WTC11 (cell line): ENCODE results near the gene TULP1. TPM values are rescaled to one million over a fixed set of nuclear protein-coding genes. Genes with fewer than 3 reads are reported as not detected.

Experiments
- ATAC-seq: fragments of 200-7000 bp; cut with Tn5 transposase; 2 replicates; pipeline ENCODE4 v1.10.0; 2021; ENCODE audit warnings: mild to moderate bottlenecking, moderate library complexity
- CTCF ChIA-PET: fragments of 300-600 bp; sonication (Branson Sonifier 250); formaldehyde crosslinking; loops from one replicate; lab custom pipeline; 2021; ENCODE audit warnings: antibody characterized with exemption; lab: Charles Lee
- POLR2A ChIA-PET: fragments of 350-600 bp; sonication (Branson Sonifier 250); formaldehyde crosslinking; loops from one replicate; lab custom pipeline; 2021; ENCODE audit warnings: antibody characterized with exemption; lab: Charles Lee
- DNase-seq: peaks from one replicate; pipeline ENCODE4 v3.0.0; 2021; ENCODE audit warnings: low spot score
- H3K27ac Mint-ChIP-seq: 2 replicates; pipeline ENCODE4 v1.8.0; 2021; ENCODE audit warnings: mixed read lengths
- H3K27me3 Mint-ChIP-seq: 2 replicates; pipeline ENCODE4 v1.8.0; 2021; ENCODE audit warnings: low read depth, mild to moderate bottlenecking, moderate library complexity, mixed read lengths
- H3K36me3 Mint-ChIP-seq: 2 replicates; pipeline ENCODE4 v1.8.0; 2021; ENCODE audit warnings: mixed read lengths
- H3K4me1 Mint-ChIP-seq: 2 replicates; pipeline ENCODE4 v1.8.0; 2022; ENCODE audit warnings: mixed read lengths
- H3K4me3 Mint-ChIP-seq: 2 replicates; pipeline ENCODE4 v1.8.0; 2021; ENCODE audit warnings: mild to moderate bottlenecking, moderate library complexity, mixed read lengths
- H3K9me3 Mint-ChIP-seq: 2 replicates; pipeline ENCODE4 v1.8.0; 2021; ENCODE audit warnings: mixed read lengths
- ATF1 ChIP-seq: sonication (generic); formaldehyde crosslinking; IDR thresholded peaks from 2 replicates; pipeline ENCODE4 v1.8.1; 2023; ENCODE audit warnings: mild to moderate bottlenecking, moderate library complexity, missing genetic modification reagents
- CREB1 ChIP-seq: sonication (generic); formaldehyde crosslinking; IDR thresholded peaks from 2 replicates; pipeline ENCODE4 v1.8.0; 2023; ENCODE audit warnings: mild to moderate bottlenecking, missing genetic modification reagents
- FOXK1 ChIP-seq: sonication (generic); formaldehyde crosslinking; IDR thresholded peaks from 2 replicates; pipeline ENCODE4 v1.8.0; 2022; ENCODE audit warnings: mild to moderate bottlenecking, moderate library complexity, missing genetic modification reagents
- JAZF1 ChIP-seq: fragments of 250-450 bp; sonication (Bioruptor Pico); IDR thresholded peaks from 2 replicates; pipeline ENCODE4 v1.9.0; 2021; ENCODE audit warnings: moderate library complexity, mild to moderate bottlenecking, inconsistent platforms
- JUN ChIP-seq: sonication (generic); formaldehyde crosslinking; IDR thresholded peaks from 2 replicates; pipeline ENCODE4 v1.8.0; 2023; ENCODE audit warnings: mild to moderate bottlenecking, missing genetic modification reagents
- MXD4 ChIP-seq: fragments of 250-450 bp; sonication (Bioruptor Pico); IDR thresholded peaks from 2 replicates; pipeline ENCODE4 v1.8.0; 2021; ENCODE audit warnings: mild to moderate bottlenecking, moderate library complexity, borderline replicate concordance
- MYBL2 ChIP-seq: sonication (generic); formaldehyde crosslinking; IDR thresholded peaks from 2 replicates; pipeline ENCODE4 v1.8.1; 2023; ENCODE audit warnings: mild to moderate bottlenecking, moderate library complexity, missing genetic modification reagents
- NFE2L1 ChIP-seq: sonication (generic); formaldehyde crosslinking; IDR thresholded peaks from 2 replicates; pipeline ENCODE4 v1.8.1; 2023; ENCODE audit warnings: missing genetic modification reagents
- NR1H2 ChIP-seq: sonication (generic); formaldehyde crosslinking; IDR thresholded peaks from 2 replicates; pipeline ENCODE4 v1.9.0; 2021; ENCODE audit warnings: mild to moderate bottlenecking, moderate library complexity, missing genetic modification reagents
- NR3C1 ChIP-seq: sonication (generic); formaldehyde crosslinking; conservative IDR thresholded peaks from 2 replicates; pipeline ENCODE4 v1.8.1; 2023; ENCODE audit warnings: low read depth, mild to moderate bottlenecking, missing genetic modification reagents
- RELA ChIP-seq: sonication (generic); formaldehyde crosslinking; IDR thresholded peaks from 2 replicates; pipeline ENCODE4 v1.8.1; 2022; ENCODE audit warnings: missing genetic modification reagents, mild to moderate bottlenecking, borderline replicate concordance
- SOX15 ChIP-seq: fragments of 250-450 bp; sonication (Bioruptor Pico); IDR thresholded peaks from 2 replicates; pipeline ENCODE4 v1.9.0; 2021; ENCODE audit warnings: mild to moderate bottlenecking
- ZBTB21 ChIP-seq: sonication (generic); formaldehyde crosslinking; IDR thresholded peaks from 2 replicates; pipeline ENCODE4 v1.8.1; 2023; ENCODE audit warnings: mild to moderate bottlenecking, missing genetic modification reagents, borderline replicate concordance
- ZNF232 ChIP-seq: sonication (generic); formaldehyde crosslinking; IDR thresholded peaks from 2 replicates; pipeline ENCODE4 v1.8.0; 2022; ENCODE audit warnings: mild to moderate bottlenecking, missing genetic modification reagents
- ZNF416 ChIP-seq: fragments of 250-450 bp; sonication (Bioruptor Pico); IDR thresholded peaks from 2 replicates; pipeline ENCODE4 v1.9.0; 2021; ENCODE audit warnings: mild to moderate bottlenecking, inconsistent platforms
- ZNF671 ChIP-seq: fragments of 250-450 bp; sonication (Bioruptor Pico); IDR thresholded peaks from 2 replicates; pipeline ENCODE4 v1.8.0; 2021; ENCODE audit warnings: mild to moderate bottlenecking
- total RNA-seq: library from RNA; stranded (reverse); gene quantifications from 3 replicates; pipeline ENCODE4 v1.2.3, GENCODE V29; 2021
- TF ChIP-seq, protein P1 (sequence below): sonication (generic); formaldehyde crosslinking; IDR thresholded peaks from 2 replicates; pipeline ENCODE4 v1.8.1; 2023; ENCODE audit warnings: mild to moderate bottlenecking, missing genetic modification reagents, borderline replicate concordance
- TF ChIP-seq, protein P2 (sequence below): fragments of 250-450 bp; sonication (Bioruptor Pico); IDR thresholded peaks from 2 replicates; pipeline ENCODE4 v1.8.0; 2021; ENCODE audit warnings: mild to moderate bottlenecking
- TF ChIP-seq, protein P3 (sequence below): sonication (generic); formaldehyde crosslinking; IDR thresholded peaks from 2 replicates; pipeline ENCODE4 v1.8.1; 2022; ENCODE audit warnings: mild to moderate bottlenecking, moderate library complexity, missing genetic modification reagents
- TF ChIP-seq, protein P4 (sequence below): fragments of 250-450 bp; sonication (Bioruptor Pico); IDR thresholded peaks from 2 replicates; pipeline ENCODE4 v2.1.2; 2022; ENCODE audit warnings: mild to moderate bottlenecking, moderate library complexity
- TF ChIP-seq, protein P5 (sequence below): fragments of 250-450 bp; sonication (Bioruptor Pico); IDR thresholded peaks from 2 replicates; pipeline ENCODE4 v1.9.0; 2021; ENCODE audit warnings: mild to moderate bottlenecking
- TF ChIP-seq, protein P6 (sequence below): sonication (generic); formaldehyde crosslinking; IDR thresholded peaks from 2 replicates; pipeline ENCODE4 v1.8.1; 2023; ENCODE audit warnings: mild to moderate bottlenecking, missing genetic modification reagents

Gene TULP1
- total RNA-seq, 1 experiment from 2014 or later: 2.9 TPM

DNA sequence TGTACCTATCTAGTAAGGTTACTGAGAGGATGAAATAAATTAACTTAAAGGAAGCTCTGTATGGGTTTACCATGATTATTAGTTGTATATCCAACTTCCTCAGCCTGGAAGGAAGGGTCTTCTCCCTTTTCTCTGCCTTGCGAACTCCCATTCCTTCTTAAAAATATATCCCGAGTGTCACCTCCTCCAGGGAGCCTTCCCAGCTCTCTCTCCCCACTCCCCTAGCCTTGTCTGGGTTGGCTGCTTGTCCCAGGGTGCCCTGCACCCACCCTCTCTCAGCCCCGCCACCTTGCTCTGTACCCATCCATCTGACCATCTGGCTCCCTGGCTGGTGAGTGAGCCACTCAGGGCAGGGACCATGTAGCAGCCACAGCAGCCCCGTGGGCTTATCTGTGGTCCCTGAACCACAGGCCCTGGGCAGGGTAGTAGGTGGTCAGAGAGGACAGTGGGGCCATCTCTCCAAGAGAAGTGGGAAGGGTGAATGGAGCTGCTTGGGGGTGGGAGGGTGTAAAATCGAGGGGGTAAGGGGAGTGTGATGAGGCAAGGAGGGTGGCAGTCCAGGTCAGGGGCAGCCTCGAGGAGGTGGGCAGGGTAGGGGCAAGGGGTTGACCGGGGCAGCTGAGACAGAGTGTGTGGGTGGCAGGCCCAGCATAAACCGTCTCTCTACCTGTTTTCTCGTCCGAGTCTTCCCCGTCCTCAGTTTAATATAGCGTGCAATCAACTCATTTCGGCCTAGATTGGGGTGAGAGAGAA lies 28.6 kb downstream of the TULP1 start (continued):
- TF ChIP-seq ZNF232 (CRISPR knock-in tag) (no peak), NFE2L1 (CRISPR knock-in tag) (no peak), MYBL2 (no peak)
- TF ChIP-seq, protein P1, sequence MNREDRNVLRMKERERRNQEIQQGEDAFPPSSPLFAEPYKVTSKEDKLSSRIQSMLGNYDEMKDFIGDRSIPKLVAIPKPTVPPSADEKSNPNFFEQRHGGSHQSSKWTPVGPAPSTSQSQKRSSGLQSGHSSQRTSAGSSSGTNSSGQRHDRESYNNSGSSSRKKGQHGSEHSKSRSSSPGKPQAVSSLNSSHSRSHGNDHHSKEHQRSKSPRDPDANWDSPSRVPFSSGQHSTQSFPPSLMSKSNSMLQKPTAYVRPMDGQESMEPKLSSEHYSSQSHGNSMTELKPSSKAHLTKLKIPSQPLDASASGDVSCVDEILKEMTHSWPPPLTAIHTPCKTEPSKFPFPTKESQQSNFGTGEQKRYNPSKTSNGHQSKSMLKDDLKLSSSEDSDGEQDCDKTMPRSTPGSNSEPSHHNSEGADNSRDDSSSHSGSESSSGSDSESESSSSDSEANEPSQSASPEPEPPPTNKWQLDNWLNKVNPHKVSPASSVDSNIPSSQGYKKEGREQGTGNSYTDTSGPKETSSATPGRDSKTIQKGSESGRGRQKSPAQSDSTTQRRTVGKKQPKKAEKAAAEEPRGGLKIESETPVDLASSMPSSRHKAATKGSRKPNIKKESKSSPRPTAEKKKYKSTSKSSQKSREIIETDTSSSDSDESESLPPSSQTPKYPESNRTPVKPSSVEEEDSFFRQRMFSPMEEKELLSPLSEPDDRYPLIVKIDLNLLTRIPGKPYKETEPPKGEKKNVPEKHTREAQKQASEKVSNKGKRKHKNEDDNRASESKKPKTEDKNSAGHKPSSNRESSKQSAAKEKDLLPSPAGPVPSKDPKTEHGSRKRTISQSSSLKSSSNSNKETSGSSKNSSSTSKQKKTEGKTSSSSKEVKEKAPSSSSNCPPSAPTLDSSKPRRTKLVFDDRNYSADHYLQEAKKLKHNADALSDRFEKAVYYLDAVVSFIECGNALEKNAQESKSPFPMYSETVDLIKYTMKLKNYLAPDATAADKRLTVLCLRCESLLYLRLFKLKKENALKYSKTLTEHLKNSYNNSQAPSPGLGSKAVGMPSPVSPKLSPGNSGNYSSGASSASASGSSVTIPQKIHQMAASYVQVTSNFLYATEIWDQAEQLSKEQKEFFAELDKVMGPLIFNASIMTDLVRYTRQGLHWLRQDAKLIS: no peak

DNA sequence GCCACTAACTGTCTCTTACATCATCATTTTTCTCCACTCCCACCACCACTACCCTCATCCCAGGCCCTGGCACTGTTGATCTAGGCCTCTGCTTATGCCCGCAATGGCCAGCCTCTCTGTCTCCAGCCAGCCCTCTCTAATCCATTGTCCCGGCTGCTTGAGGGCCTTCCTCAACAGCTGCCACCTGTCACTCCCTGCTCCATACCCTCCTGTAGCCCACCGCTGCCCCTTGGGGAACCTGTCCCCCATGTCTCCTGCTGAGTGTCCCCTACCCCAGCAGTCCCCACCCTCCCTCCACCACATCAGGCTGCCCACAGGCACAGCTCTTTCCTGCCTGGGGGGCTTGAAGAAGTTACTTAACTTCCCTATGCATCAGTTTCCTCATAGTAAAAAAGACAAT lies 29.2 kb downstream of the TULP1 start:
- ATAC-seq (no peak), DNase-seq (no peak)
- Mint-ChIP-seq H3K27ac (peak overlapping the region; percentile 63; the same call in 1 of the 2 replicates), H3K36me3 (peaks cover 9% of the 10 kb centered on the region), H3K4me3 (no peak overlapping the region), H3K27me3 (no peaks in the 10 kb centered on the region), H3K4me1 (peaks cover 33% of the 10 kb centered on the region), H3K9me3 (no peaks in the 10 kb centered on the region)
- no peak for TF ChIP-seq NR3C1 (CRISPR knock-in tag)
- TF ChIP-seq RELA: no peak
- TF ChIP-seq, protein P2, sequence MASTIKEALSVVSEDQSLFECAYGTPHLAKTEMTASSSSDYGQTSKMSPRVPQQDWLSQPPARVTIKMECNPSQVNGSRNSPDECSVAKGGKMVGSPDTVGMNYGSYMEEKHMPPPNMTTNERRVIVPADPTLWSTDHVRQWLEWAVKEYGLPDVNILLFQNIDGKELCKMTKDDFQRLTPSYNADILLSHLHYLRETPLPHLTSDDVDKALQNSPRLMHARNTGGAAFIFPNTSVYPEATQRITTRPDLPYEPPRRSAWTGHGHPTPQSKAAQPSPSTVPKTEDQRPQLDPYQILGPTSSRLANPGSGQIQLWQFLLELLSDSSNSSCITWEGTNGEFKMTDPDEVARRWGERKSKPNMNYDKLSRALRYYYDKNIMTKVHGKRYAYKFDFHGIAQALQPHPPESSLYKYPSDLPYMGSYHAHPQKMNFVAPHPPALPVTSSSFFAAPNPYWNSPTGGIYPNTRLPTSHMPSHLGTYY (CRISPR knock-in tag): no peak
- no peak for TF ChIP-seq SOX15
- no peak for TF ChIP-seq MXD4
- no peak for TF ChIP-seq JUN (CRISPR knock-in tag)
- TF ChIP-seq ZNF416 (CRISPR knock-in tag): no peak
- TF ChIP-seq NR1H2 (CRISPR knock-in tag): no peak
- TF ChIP-seq ZBTB21 (CRISPR knock-in tag): no peak
- TF ChIP-seq, protein P3, sequence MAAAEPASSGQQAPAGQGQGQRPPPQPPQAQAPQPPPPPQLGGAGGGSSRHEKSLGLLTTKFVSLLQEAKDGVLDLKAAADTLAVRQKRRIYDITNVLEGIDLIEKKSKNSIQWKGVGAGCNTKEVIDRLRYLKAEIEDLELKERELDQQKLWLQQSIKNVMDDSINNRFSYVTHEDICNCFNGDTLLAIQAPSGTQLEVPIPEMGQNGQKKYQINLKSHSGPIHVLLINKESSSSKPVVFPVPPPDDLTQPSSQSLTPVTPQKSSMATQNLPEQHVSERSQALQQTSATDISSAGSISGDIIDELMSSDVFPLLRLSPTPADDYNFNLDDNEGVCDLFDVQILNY (CRISPR knock-in tag): no peak
- no peak for TF ChIP-seq JAZF1 (CRISPR knock-in tag)
- TF ChIP-seq ATF1: no peak
- TF ChIP-seq CREB1 (CRISPR knock-in tag): no peak
- TF ChIP-seq ZNF671 (CRISPR knock-in tag): no peak
- ChIA-PET CTCF (interaction anchor here (0.5 to 1.5 kb wide), 2 partner anchors 33 to 39 kb away, joined by 3 read pairs; no protein-coding TSS in a partner anchor), POLR2A (interaction anchor here (5.6 kb wide), 1 partner anchor 10 kb away, joined by 54 read pairs; no protein-coding TSS in a partner anchor)

DNA sequence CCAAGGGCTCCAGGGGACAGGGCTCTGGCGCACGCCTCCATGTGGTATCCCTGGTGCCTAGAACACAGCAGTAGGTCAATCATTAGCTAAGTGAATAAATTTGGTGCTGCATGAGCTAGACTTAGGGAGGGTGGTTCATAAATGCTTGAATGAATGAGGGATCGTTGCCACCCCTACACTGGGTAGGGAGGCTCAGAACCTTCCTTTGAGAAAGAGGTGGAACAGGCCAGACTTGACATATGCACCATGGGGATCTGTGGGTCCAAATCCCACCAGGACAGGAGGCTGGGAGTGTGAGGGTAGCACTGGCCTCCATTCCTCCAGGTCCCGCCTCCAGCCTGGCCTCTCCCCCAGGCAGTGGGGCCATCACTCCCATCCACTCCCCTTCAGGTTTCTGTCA lies 29.6 kb downstream of the TULP1 start:
- H3K4me1 Mint-ChIP-seq: peaks cover 29% of the 10 kb centered on the region
- no peak overlapping the region for H3K4me3 Mint-ChIP-seq
- H3K27me3 Mint-ChIP-seq: no peaks in the 10 kb centered on the region
- peaks cover 13% of the 10 kb centered on the region for H3K36me3 Mint-ChIP-seq
- no peaks in the 10 kb centered on the region for H3K9me3 Mint-ChIP-seq
- CTCF ChIA-PET: interaction anchor here (0.5 to 1.5 kb wide), 2 partner anchors 33 to 39 kb away, joined by 3 read pairs; no protein-coding TSS in a partner anchor
- no peak for DNase-seq
- peak overlapping the region; percentile 70 for H3K27ac Mint-ChIP-seq
- POLR2A ChIA-PET: interaction anchor here (5.6 kb wide), 1 partner anchor 10 kb away, joined by 54 read pairs; no protein-coding TSS in a partner anchor
- no peak for ATAC-seq
- no peak for TF ChIP-seq FOXK1 (CRISPR knock-in tag)
- TF ChIP-seq, protein P4, sequence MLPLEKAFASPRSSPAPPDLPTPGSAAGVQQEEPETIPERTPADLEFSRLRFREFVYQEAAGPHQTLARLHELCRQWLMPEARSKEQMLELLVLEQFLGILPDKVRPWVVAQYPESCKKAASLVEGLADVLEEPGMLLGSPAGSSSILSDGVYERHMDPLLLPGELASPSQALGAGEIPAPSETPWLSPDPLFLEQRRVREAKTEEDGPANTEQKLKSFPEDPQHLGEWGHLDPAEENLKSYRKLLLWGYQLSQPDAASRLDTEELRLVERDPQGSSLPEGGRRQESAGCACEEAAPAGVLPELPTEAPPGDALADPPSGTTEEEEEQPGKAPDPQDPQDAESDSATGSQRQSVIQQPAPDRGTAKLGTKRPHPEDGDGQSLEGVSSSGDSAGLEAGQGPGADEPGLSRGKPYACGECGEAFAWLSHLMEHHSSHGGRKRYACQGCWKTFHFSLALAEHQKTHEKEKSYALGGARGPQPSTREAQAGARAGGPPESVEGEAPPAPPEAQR: no peak
- TF ChIP-seq, protein P5, sequence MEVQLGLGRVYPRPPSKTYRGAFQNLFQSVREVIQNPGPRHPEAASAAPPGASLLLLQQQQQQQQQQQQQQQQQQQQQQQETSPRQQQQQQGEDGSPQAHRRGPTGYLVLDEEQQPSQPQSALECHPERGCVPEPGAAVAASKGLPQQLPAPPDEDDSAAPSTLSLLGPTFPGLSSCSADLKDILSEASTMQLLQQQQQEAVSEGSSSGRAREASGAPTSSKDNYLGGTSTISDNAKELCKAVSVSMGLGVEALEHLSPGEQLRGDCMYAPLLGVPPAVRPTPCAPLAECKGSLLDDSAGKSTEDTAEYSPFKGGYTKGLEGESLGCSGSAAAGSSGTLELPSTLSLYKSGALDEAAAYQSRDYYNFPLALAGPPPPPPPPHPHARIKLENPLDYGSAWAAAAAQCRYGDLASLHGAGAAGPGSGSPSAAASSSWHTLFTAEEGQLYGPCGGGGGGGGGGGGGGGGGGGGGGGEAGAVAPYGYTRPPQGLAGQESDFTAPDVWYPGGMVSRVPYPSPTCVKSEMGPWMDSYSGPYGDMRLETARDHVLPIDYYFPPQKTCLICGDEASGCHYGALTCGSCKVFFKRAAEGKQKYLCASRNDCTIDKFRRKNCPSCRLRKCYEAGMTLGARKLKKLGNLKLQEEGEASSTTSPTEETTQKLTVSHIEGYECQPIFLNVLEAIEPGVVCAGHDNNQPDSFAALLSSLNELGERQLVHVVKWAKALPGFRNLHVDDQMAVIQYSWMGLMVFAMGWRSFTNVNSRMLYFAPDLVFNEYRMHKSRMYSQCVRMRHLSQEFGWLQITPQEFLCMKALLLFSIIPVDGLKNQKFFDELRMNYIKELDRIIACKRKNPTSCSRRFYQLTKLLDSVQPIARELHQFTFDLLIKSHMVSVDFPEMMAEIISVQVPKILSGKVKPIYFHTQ (CRISPR knock-in tag): no peak
- TF ChIP-seq, protein P6, sequence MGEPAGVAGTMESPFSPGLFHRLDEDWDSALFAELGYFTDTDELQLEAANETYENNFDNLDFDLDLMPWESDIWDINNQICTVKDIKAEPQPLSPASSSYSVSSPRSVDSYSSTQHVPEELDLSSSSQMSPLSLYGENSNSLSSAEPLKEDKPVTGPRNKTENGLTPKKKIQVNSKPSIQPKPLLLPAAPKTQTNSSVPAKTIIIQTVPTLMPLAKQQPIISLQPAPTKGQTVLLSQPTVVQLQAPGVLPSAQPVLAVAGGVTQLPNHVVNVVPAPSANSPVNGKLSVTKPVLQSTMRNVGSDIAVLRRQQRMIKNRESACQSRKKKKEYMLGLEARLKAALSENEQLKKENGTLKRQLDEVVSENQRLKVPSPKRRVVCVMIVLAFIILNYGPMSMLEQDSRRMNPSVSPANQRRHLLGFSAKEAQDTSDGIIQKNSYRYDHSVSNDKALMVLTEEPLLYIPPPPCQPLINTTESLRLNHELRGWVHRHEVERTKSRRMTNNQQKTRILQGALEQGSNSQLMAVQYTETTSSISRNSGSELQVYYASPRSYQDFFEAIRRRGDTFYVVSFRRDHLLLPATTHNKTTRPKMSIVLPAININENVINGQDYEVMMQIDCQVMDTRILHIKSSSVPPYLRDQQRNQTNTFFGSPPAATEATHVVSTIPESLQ (CRISPR knock-in tag): no peak
